ENCODE data around the gene OR2A1.
"Not testable (repeated sequence)": the region's sequence is repeated elsewhere in the genome, so short reads cannot be mapped to it uniquely, and the experiment has no call there.

The OR2A1 gene

GRCh38 chr7:144330044-144330443 lies 17.8 kb downstream of the OR2A1 start:
- DNase-seq, result not testable (repeated sequence)

- not testable (repeated sequence) for DNase-seq
These were observed 19.2 kb downstream of the OR2A1 start for GRCh38 chr7:144331221-144331995.

- not testable (repeated sequence) for DNase-seq
These were observed 19.7 kb downstream of the OR2A1 start for GRCh38 chr7:144331996-144332288.

- DNase-seq, result not testable (repeated sequence)
These were observed 36.4 kb downstream of the OR2A1 start for GRCh38 chr7:144348625-144349024.

- DNase-seq, result not testable (repeated sequence)
These were observed 39.4 kb downstream of the OR2A1 start for GRCh38 chr7:144351667-144352066.

GRCh38 chr7:144355176-144355822 lies 43.1 kb downstream of the OR2A1 start, which contains the start of gene ARHGEF5:
Gene ARHGEF5 (plus strand): TSS chr7:144355402. CDS start chr7:144362670, 7,268 bp downstream.
- not testable (repeated sequence) for DNase-seq

- DNase-seq, result not testable (repeated sequence)
These were observed 44.0 kb downstream of the OR2A1 start for GRCh38 chr7:144356185-144356584.

GRCh38 chr7:144356860-144357259 lies 44.6 kb downstream of the OR2A1 start:
- not testable (repeated sequence) for DNase-seq

- not testable (repeated sequence) for DNase-seq
These were observed 49.8 kb downstream of the OR2A1 start for GRCh38 chr7:144362061-144362460.

- DNase-seq, result not testable (repeated sequence)
These were observed 53.3 kb downstream of the OR2A1 start for GRCh38 chr7:144365523-144365922.

- DNase-seq, result not testable (repeated sequence)
These were observed 55.0 kb downstream of the OR2A1 start for GRCh38 chr7:144367250-144367649.

- not testable (repeated sequence) for DNase-seq
These were observed 57.0 kb downstream of the OR2A1 start for GRCh38 chr7:144369221-144369620.
